ENCODE measurements around the gene RNF115.

- no peak for TF ChIP-seq MAZ (IDR thresholded peaks at IDR 0.05; ENCODE audit: borderline replicate concordance, low read depth, low read length)
- TF ChIP-seq CTCF (conservative IDR thresholded peaks at IDR 0.05; ENCODE audit: low read depth, low read length): no peak
- TF ChIP-seq RCOR1 (IDR thresholded peaks at IDR 0.05; ENCODE audit: insufficient replicate concordance, low read length): no peak
- TF ChIP-seq RAD21 (IDR thresholded peaks at IDR 0.05; ENCODE audit: low read length): no peak
- no peak for TF ChIP-seq POLR2A (IDR thresholded peaks at IDR 0.05; ENCODE audit: low read depth, low read length)
- no peak for TF ChIP-seq RFX5 (IDR thresholded peaks at IDR 0.05; ENCODE audit: low read depth, low read length)
- TF ChIP-seq FOS (IDR thresholded peaks at IDR 0.05; ENCODE audit: low read depth, low read length): no peak
- TF ChIP-seq BHLHE40 (IDR thresholded peaks at IDR 0.05; ENCODE audit: low read depth, low read length): no peak
Observed at GRCh38 chr1:145701306-145701862, 122.5 kb downstream of the RNF115 start.

Data from IMR-90 (cell line).